ENCODE data around the gene SOX1.
A peak's percentile ranks its signal among the peaks of the same experiment; 100 is the strongest.

SOX1 gene

DNA sequence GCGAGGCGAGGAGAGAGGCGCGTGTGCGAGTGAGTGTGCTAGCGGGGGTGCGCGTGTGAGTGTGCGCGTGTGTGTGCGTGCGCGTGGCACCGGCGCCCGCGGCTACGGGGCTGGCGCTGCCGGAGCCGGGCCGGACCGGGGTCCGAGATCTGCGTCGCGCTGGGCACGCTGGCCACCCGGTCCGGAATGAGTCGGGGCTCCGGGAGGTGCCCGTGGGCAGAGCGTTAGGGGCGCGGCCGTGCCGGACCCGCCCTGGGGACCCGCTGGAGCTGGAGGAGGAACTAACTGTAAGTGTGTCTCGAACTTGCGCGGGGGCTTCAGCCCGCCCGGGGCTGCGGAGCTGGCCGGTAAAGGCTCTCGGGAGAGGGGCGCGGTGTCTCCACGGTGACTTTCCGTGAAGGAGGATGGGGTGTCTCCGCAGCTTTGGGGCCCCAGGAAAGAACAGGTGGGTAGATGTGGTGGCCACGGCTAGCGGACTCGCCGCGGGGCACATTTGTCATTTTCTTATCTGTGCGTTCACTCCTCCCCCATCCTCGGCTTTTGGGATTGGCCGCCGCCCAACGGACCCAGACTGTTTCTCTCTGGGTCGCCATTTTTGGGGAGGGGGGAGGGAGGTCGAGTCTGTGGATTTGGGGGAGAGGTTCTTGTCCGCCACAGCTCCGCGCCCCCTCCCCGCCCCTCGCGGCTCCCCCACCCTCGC, 10.1 kb upstream of the SOX1 start:
- CTCF ChIA-PET, result no interaction called here
- Histone ChIP-seq H3K4me1 (ENCODE audit: control insufficient read depth, insufficient read depth, low read length) (no peaks in the 10 kb centered on the region), H3K36me3 (ENCODE audit: control insufficient read depth in 2 of 2, insufficient read depth in 1 of 2, low read length in 2 of 2) (no peaks in the 10 kb centered on the region), H3K4me3 (ENCODE audit: low read depth, low read length) (peak overlapping the region; percentile 26), H3K27ac (ENCODE audit: extremely low read depth, low read depth, low read length) (no peak overlapping the region), H3K9me3 (ENCODE audit: control insufficient read depth, insufficient read depth, low read depth, low read length) (no peaks in the 10 kb centered on the region)
- POLR2A ChIA-PET, result no interaction called here
- TF ChIP-seq ZNF202 (tag by site-specific recombination; IDR thresholded peaks at IDR 0.05; ENCODE audit: borderline replicate concordance), result no peak
- TF ChIP-seq, protein P1, sequence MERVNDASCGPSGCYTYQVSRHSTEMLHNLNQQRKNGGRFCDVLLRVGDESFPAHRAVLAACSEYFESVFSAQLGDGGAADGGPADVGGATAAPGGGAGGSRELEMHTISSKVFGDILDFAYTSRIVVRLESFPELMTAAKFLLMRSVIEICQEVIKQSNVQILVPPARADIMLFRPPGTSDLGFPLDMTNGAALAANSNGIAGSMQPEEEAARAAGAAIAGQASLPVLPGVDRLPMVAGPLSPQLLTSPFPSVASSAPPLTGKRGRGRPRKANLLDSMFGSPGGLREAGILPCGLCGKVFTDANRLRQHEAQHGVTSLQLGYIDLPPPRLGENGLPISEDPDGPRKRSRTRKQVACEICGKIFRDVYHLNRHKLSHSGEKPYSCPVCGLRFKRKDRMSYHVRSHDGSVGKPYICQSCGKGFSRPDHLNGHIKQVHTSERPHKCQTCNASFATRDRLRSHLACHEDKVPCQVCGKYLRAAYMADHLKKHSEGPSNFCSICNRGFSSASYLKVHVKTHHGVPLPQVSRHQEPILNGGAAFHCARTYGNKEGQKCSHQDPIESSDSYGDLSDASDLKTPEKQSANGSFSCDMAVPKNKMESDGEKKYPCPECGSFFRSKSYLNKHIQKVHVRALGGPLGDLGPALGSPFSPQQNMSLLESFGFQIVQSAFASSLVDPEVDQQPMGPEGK (tag by site-specific recombination; IDR thresholded peaks at IDR 0.05), result peak; percentile 52
- TF ChIP-seq ZNF423 (tag by site-specific recombination; IDR thresholded peaks at IDR 0.05), result peak; percentile 30; the same call in 1 of the 2 replicates
- peak; percentile 81 for TF ChIP-seq ZNF398 (tag by site-specific recombination; IDR thresholded peaks at IDR 0.05)
- no peak for TF ChIP-seq ZNF600 (tag by site-specific recombination; IDR thresholded peaks at IDR 0.05)
- TF ChIP-seq KLF9 (tag by site-specific recombination; IDR thresholded peaks at IDR 0.05; ENCODE audit: low read depth), result peak; percentile 11; the same call in 1 of the 2 replicates
- TF ChIP-seq GLIS2 (tag by site-specific recombination; IDR thresholded peaks at IDR 0.05), result peak; percentile 20; the same call in 1 of the 2 replicates
- TF ChIP-seq PRDM1 (tag by site-specific recombination; IDR thresholded peaks at IDR 0.05), result 0 out of 2 replicates have a peak, but pooled peaks have one; percentile 3
- no peak for TF ChIP-seq HOXA7 (CRISPR knock-in tag; IDR thresholded peaks at IDR 0.05; ENCODE audit: borderline replicate concordance)
- TF ChIP-seq ZNF76 (tag by site-specific recombination; IDR thresholded peaks at IDR 0.05; ENCODE audit: borderline replicate concordance, low read depth), result peak; percentile 40; the same call in 1 of the 2 replicates
- 0 out of 2 replicates have a peak, but pooled peaks have one; percentile 23 for TF ChIP-seq ZNF24 (tag by site-specific recombination; IDR thresholded peaks at IDR 0.05)
- peak; percentile 47; the same call in 1 of the 2 replicates for TF ChIP-seq KLF7 (tag by site-specific recombination; IDR thresholded peaks at IDR 0.05; ENCODE audit: borderline replicate concordance)
- peak; percentile 53 for TF ChIP-seq SCRT2 (tag by site-specific recombination; IDR thresholded peaks at IDR 0.05)
- TF ChIP-seq, protein P2, sequence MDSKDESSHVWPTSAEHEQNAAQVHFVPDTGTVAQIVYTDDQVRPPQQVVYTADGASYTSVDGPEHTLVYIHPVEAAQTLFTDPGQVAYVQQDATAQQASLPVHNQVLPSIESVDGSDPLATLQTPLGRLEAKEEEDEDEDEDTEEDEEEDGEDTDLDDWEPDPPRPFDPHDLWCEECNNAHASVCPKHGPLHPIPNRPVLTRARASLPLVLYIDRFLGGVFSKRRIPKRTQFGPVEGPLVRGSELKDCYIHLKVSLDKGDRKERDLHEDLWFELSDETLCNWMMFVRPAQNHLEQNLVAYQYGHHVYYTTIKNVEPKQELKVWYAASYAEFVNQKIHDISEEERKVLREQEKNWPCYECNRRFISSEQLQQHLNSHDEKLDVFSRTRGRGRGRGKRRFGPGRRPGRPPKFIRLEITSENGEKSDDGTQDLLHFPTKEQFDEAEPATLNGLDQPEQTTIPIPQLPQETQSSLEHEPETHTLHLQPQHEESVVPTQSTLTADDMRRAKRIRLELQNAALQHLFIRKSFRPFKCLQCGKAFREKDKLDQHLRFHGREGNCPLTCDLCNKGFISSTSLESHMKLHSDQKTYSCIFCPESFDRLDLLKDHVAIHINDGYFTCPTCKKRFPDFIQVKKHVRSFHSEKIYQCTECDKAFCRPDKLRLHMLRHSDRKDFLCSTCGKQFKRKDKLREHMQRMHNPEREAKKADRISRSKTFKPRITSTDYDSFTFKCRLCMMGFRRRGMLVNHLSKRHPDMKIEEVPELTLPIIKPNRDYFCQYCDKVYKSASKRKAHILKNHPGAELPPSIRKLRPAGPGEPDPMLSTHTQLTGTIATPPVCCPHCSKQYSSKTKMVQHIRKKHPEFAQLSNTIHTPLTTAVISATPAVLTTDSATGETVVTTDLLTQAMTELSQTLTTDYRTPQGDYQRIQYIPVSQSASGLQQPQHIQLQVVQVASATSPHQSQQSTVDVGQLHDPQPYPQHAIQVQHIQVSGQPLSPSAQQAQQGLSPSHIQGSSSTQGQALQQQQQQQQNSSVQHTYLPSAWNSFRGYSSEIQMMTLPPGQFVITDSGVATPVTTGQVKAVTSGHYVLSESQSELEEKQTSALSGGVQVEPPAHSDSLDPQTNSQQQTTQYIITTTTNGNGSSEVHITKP (tag by site-specific recombination; IDR thresholded peaks at IDR 0.05), result peak; percentile 64
- TF ChIP-seq ZEB2 (tag by site-specific recombination; IDR thresholded peaks at IDR 0.05), result peak; percentile 46; the same call in 1 of the 2 replicates
- TF ChIP-seq SP3 (tag by site-specific recombination; IDR thresholded peaks at IDR 0.05), result peak; percentile 68
- TF ChIP-seq ZNF426 (tag by site-specific recombination; IDR thresholded peaks at IDR 0.05), result 0 out of 2 replicates have a peak, but pooled peaks have one; percentile 5
- TF ChIP-seq, protein P3, sequence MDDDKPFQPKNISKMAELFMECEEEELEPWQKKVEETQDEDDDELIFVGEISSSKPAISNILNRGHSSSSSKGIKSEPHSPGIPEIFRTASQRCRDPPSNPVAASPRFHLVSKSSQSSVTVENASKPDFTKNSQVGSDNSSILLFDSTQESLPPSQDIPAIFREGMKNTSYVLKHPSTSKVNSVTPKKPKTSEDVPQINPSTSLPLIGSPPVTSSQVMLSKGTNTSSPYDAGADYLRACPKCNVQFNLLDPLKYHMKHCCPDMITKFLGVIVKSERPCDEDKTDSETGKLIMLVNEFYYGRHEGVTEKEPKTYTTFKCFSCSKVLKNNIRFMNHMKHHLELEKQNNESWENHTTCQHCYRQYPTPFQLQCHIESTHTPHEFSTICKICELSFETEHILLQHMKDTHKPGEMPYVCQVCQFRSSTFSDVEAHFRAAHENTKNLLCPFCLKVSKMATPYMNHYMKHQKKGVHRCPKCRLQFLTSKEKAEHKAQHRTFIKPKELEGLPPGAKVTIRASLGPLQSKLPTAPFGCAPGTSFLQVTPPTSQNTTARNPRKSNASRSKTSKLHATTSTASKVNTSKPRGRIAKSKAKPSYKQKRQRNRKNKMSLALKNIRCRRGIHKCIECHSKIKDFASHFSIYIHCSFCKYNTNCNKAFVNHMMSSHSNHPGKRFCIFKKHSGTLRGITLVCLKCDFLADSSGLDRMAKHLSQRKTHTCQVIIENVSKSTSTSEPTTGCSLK (tag by site-specific recombination; IDR thresholded peaks at IDR 0.05), result no peak
- TF ChIP-seq ZNF175 (tag by site-specific recombination; IDR thresholded peaks at IDR 0.05), result no peak
- TF ChIP-seq ZNF335 (tag by site-specific recombination; conservative IDR thresholded peaks at IDR 0.05), result peak; percentile 73
- TF ChIP-seq ZBTB8A (tag by site-specific recombination; IDR thresholded peaks at IDR 0.05), result peak; percentile 57
- TF ChIP-seq ZFHX2 (tag by site-specific recombination; conservative IDR thresholded peaks at IDR 0.05), result peak; percentile 53; the same call in 1 of the 2 replicates
- TF ChIP-seq ZNF292 (tag by site-specific recombination; IDR thresholded peaks at IDR 0.05; ENCODE audit: borderline replicate concordance, low read depth), result no peak
- no peak for TF ChIP-seq ZNF366 (tag by site-specific recombination; conservative IDR thresholded peaks at IDR 0.05)
- TF ChIP-seq ZNF544 (tag by site-specific recombination; IDR thresholded peaks at IDR 0.05), result no peak
- TF ChIP-seq ZNF341 (tag by site-specific recombination; IDR thresholded peaks at IDR 0.05; ENCODE audit: low read depth), result peak; percentile 30
- peak; percentile 39 for TF ChIP-seq SP2 (tag by site-specific recombination; IDR thresholded peaks at IDR 0.05)
